ENCODE data around the gene MPI.
A peak's percentile ranks its signal among the peaks of the same experiment; 100 is the strongest.
"Not testable (repeated sequence)": the region's sequence is repeated elsewhere in the genome, so short reads cannot be mapped to it uniquely, and the experiment has no call there.

The MPI gene

GRCh38 chr15:74913041-74913440 lies 23.2 kb downstream of the MPI start:
- 0 out of 2 replicates have a peak, but pooled peaks have one; percentile 26 for TF ChIP-seq FEZF1 (tag by site-specific recombination; IDR thresholded peaks at IDR 0.05)
- no peak for TF ChIP-seq ZNF76 (tag by site-specific recombination; IDR thresholded peaks at IDR 0.05; ENCODE audit: borderline replicate concordance, low read depth)
- peak; percentile 51 for TF ChIP-seq ZNF600 (tag by site-specific recombination; IDR thresholded peaks at IDR 0.05)
- POLR2A ChIA-PET, result interaction anchor here (0.7 to 1.8 kb wide), 2 partner anchors 11 to 25 kb away, joined by 3 to 5 read pairs; partner anchors contain the start of gene COX5A
- Histone ChIP-seq H3K4me3 (ENCODE audit: low read depth, low read length) (no peak overlapping the region), H3K27ac (ENCODE audit: extremely low read depth, low read depth, low read length) (no peak overlapping the region), H3K9me3 (ENCODE audit: control insufficient read depth, insufficient read depth, low read depth, low read length) (no peaks in the 10 kb centered on the region), H3K36me3 (ENCODE audit: control insufficient read depth in 2 of 2, insufficient read depth in 1 of 2, low read length in 2 of 2) (peaks cover 63% of the 10 kb centered on the region in 2 experiments), H3K4me1 (ENCODE audit: control insufficient read depth, insufficient read depth, low read length) (no peaks in the 10 kb centered on the region)
- CTCF ChIA-PET, result interaction anchor here (0.7 to 3.0 kb wide), 2 partner anchors 11 to 19 kb away, joined by 3 to 13 read pairs; no protein-coding TSS in a partner anchor

- peaks cover 70 to 71% of the 10 kb centered on the region in 2 experiments for H3K36me3 ChIP-seq (ENCODE audit: control insufficient read depth in 2 of 2, insufficient read depth in 1 of 2, low read length in 2 of 2)
- not testable (repeated sequence) for H3K4me1 ChIP-seq (ENCODE audit: control insufficient read depth, insufficient read depth, low read length)
- CTCF ChIA-PET, result interaction anchor here (0.5 to 3.0 kb wide), 2 partner anchors 12 to 63 kb away, joined by 3 to 13 read pairs; no protein-coding TSS in a partner anchor
These were observed 24.0 kb downstream of the MPI start for GRCh38 chr15:74913799-74914198.

GRCh38 chr15:74917676-74918075 lies 27.8 kb downstream of the MPI start:
- Histone ChIP-seq H3K36me3 (ENCODE audit: control insufficient read depth in 2 of 2, insufficient read depth in 1 of 2, low read length in 2 of 2) (peaks cover 85 to 87% of the 10 kb centered on the region in 2 experiments), H3K4me3 (ENCODE audit: low read depth, low read length) (no peak overlapping the region), H3K9me3 (ENCODE audit: control insufficient read depth, insufficient read depth, low read depth, low read length) (no peaks in the 10 kb centered on the region), H3K4me1 (ENCODE audit: control insufficient read depth, insufficient read depth, low read length) (no peaks in the 10 kb centered on the region), H3K27ac (ENCODE audit: extremely low read depth, low read depth, low read length) (0 out of 2 replicates have a peak overlapping the region, but pooled peaks have one; percentile 14)
- TF ChIP-seq ZNF394 (tag by site-specific recombination; IDR thresholded peaks at IDR 0.05; ENCODE audit: borderline replicate concordance) (peak; percentile 33; the same call in 1 of the 2 replicates), KLF9 (tag by site-specific recombination; IDR thresholded peaks at IDR 0.05; ENCODE audit: low read depth) (no peak), PRDM1 (tag by site-specific recombination; IDR thresholded peaks at IDR 0.05) (no peak), ZNF600 (tag by site-specific recombination; IDR thresholded peaks at IDR 0.05) (0 out of 2 replicates have a peak, but pooled peaks have one; percentile 42)
- ChIA-PET POLR2A (interaction anchor here (0.9 kb wide), 1 partner anchor 11 kb away, joined by 3 read pairs; the partner anchor contains the start of gene FAM219B), CTCF (interaction anchor here (0.7 to 2.1 kb wide), 2 partner anchors 16 to 17 kb away, joined by 4 to 8 read pairs; no protein-coding TSS in a partner anchor)

More at GRCh38 chr15:74913799-74914198, 24.0 kb downstream of the MPI start:
- not testable (repeated sequence) for H3K9me3 ChIP-seq (ENCODE audit: control insufficient read depth, insufficient read depth, low read depth, low read length); H3K4me3 ChIP-seq (ENCODE audit: low read depth, low read length); H3K27ac ChIP-seq (ENCODE audit: extremely low read depth, low read depth, low read length)
- POLR2A ChIA-PET, result interaction anchor here (0.7 kb wide), 1 partner anchor 24 kb away, joined by 3 read pairs; the partner anchor contains the start of gene COX5A

- no peaks in the 10 kb centered on the region for H3K9me3 ChIP-seq (ENCODE audit: control insufficient read depth, insufficient read depth, low read depth, low read length)
- H3K27ac ChIP-seq (ENCODE audit: extremely low read depth, low read depth, low read length), result no peak overlapping the region
- H3K36me3 ChIP-seq (ENCODE audit: control insufficient read depth in 2 of 2, insufficient read depth in 1 of 2, low read length in 2 of 2), result peaks cover 85 to 93% of the 10 kb centered on the region in 2 experiments
- no peaks in the 10 kb centered on the region for H3K4me1 ChIP-seq (ENCODE audit: control insufficient read depth, insufficient read depth, low read length)
- ChIA-PET CTCF (interaction anchor here (0.6 to 2.3 kb wide), 6 partner anchors 10 to 131 kb away, joined by 3 to 14 read pairs (median 5); no protein-coding TSS in a partner anchor), POLR2A (interaction anchor here (2.0 kb wide), 1 partner anchor 14 kb away, joined by 10 read pairs; the partner anchor contains the start of gene FAM219B)
- TF ChIP-seq PBX3 (CRISPR knock-in tag; IDR thresholded peaks at IDR 0.05), result no peak
- no peak for TF ChIP-seq ZNF529 (tag by site-specific recombination; IDR thresholded peaks at IDR 0.05; ENCODE audit: insufficient replicate concordance)
- TF ChIP-seq ZNF26 (tag by site-specific recombination; IDR thresholded peaks at IDR 0.05), result no peak
- TF ChIP-seq RBAK (tag by site-specific recombination; IDR thresholded peaks at IDR 0.05), result no peak
- TF ChIP-seq ZNF140 (tag by site-specific recombination; IDR thresholded peaks at IDR 0.05), result no peak
- TF ChIP-seq FEZF1 (tag by site-specific recombination; IDR thresholded peaks at IDR 0.05), result no peak
- no peak for TF ChIP-seq ZNF621 (tag by site-specific recombination; IDR thresholded peaks at IDR 0.05)
- no peak for TF ChIP-seq ZNF555 (tag by site-specific recombination; conservative IDR thresholded peaks at IDR 0.05)
- TF ChIP-seq ZNF341 (tag by site-specific recombination; IDR thresholded peaks at IDR 0.05; ENCODE audit: low read depth), result no peak
- TF ChIP-seq ZNF121 (tag by site-specific recombination; IDR thresholded peaks at IDR 0.05), result no peak
- TF ChIP-seq ZNF645 (tag by site-specific recombination; IDR thresholded peaks at IDR 0.05), result no peak
- TF ChIP-seq HOXD13 (CRISPR knock-in tag; IDR thresholded peaks at IDR 0.05; ENCODE audit: borderline replicate concordance), result no peak
- H3K4me3 ChIP-seq (ENCODE audit: low read depth, low read length), result no peak overlapping the region
These were observed 30.6 kb downstream of the MPI start for GRCh38 chr15:74920456-74920855.

Data from HEK293 (cell line).